Measurements from ENCODE around the gene MLLT6.

MLLT6 gene

GRCh38 chr17:38704606-38705522 is at the start of gene MLLT6:
MLLT6 (plus strand) TSS chr17:38705273; CDS start chr17:38705633, 360 bp downstream.
- peak; percentile 93 for DNase-seq

GRCh38 chr17:38656959-38657823 is 47.9 kb upstream of the MLLT6 start:
- no peak for DNase-seq

- DNase-seq: no peak
Observed at GRCh38 chr17:38657824-38658740, 47.0 kb upstream of the MLLT6 start.

DNA sequence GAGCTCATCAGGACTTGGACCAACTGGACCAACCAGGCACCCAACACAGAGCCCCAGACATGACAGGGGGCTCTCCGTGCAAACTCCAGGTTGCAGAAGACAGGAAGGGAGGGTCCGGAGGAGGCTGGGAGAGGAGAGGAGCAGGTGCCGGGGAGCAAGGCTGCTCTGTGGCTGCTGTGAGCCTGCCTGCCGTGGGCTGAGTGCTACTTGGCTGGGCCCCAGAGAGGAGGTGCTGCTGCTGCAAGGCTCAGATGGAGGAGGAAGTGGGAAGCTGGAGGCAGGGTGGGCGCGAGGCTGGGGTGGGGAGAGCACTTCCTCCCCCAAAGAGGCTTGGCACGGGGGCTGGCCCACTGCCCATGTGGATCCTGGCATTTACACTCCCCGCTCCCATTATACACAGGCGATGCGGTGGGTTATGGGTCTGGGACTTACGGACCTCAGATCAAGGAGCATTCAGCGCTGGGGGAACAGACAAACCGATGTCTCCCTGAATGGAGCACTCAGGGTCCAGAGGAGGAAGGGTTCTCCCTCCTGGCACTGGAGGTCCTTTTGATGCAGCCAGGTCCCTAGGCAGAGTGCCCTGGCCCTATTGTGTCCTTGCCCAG is 46.2 kb upstream of the MLLT6 start:
- DNase-seq: no peak

- DNase-seq: no peak
Observed at GRCh38 chr17:38659415-38659814, 45.7 kb upstream of the MLLT6 start.

DNA sequence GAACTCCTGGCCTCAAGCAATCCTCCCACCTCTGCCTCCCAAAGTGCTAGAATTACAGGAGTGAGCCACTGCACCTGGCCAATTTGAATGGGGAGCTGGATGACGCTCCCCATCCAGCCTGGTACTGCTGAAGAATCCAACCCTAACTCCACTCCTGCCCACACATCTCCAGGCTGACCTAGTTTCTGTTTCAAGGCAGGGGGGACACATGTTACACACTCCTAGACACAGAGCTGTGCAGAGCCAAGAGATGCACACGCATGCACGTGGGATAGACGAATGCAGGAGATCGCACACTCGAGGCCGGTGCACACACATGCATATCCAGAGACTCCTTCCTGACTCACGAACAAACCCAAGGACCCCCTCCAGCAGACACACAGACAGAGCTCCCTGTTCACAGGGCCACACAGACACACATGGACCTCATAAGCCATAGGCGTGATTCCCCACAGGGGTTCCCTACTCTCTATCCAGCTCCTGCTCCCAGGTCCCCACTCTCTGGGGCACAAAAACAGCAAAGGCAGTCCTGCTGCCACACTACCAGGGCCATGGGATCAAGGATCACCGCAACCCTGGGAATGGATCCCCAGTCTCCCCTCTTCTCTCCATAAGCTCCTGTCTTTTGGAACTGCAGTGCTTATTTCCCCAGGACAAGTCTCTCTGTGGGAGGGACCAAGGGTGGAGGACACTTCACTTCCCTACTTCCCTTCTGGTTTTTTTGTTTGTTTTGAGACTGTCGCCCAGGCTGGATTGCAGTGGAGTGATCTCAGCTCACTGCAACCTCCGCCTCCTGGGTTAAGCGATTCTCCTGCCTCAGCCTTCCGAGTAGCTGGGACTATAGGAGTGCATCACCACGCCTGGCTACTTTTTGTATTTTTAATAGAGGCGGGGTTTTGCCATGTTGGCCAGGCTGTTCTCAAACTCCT is 44.7 kb upstream of the MLLT6 start:
- DNase-seq: no peak

- DNase-seq: peak; percentile 85
Observed at GRCh38 chr17:38663125-38663751, 41.8 kb upstream of the MLLT6 start.

- DNase-seq: no peak
Observed at GRCh38 chr17:38663964-38664644, 41.0 kb upstream of the MLLT6 start.

DNA sequence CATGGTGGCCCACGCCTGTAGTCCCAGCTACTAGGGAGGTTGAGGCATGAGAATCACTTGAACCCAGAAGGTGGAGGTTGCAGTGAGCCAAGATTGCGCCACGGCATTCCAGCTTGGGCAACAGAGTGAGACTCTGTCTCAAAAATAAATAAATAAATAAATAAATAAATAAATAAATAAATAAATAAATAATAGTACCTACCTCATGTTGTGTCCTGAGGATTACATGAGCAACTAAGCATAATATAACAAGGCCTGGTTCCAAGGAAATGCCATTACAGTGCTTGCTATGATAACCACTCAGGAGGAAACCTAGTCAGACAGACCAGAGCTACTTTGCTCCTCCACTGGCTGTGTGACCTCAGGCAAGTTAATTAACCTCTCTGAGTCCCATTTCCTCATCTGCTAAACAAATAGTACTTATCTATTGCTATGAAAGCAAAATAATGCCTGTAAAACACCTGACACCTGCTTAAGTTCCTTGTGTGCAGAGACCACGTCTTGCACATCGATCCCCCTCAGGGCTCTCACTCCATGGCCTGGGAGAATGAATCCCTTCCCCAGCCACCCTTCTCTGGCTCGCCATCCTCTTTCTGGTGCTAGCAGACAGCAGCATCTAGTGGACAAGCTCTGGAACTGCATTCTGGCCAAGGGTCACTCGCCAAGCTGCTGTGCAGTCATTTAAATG is 37.8 kb upstream of the MLLT6 start:
- peak; percentile 91 for DNase-seq

DNA sequence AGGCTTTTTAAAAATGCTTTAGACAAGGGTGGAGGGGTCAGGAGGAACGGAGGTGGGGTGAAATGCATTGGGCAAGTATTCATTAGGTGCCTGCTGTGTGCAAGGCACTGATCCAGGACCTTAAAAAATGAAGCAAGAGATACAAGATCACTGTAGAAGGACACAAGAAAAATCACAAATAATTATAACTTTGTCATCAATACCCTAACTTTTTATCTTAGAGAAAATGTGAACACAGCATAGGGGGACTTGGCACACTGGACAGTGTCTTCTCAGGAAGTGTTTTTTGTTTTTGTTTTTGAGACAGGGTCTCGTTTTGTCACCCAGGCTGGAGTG is 37.3 kb upstream of the MLLT6 start:
- no peak for DNase-seq

- DNase-seq: no peak
Observed at GRCh38 chr17:38669520-38669919, 35.6 kb upstream of the MLLT6 start.

DNA sequence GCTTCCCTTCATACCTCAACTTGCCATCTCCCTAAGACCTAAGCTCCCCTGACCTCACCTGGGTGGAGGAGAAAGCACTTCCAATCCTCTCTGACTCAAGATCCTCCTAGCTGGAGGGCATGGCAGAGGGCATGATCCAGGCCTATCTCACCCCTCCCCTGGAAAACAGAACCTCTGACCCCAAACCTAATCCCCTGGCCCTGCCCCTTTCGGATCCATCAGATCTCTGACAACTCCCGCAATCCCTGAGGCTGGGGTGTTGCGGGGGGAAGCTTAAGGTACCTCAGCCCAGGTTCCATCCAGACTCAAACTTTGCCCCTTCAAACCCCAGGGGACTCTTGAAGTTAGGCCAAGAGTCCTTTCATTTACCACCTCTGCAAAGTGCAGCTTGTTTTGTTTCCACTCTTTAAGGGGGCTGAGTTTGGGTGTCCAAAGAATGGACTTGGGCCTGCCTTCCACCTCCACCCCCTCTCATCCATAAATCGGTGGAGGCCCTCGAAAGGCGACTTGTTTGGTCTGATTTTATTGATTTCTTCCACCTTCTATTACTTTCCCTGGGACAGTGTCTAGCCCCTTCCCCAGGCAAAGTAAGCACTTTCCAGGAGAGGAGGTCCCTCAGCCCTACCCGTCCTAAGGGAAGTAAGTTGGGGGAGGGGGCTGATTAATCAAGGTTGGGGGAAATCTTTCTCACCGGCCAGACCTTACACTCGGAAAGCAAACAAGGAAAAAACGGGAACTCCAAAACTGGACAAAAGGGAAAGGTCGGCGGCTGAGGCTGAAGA is 32.9 kb upstream of the MLLT6 start:
- peak; percentile 58 for DNase-seq

DNA sequence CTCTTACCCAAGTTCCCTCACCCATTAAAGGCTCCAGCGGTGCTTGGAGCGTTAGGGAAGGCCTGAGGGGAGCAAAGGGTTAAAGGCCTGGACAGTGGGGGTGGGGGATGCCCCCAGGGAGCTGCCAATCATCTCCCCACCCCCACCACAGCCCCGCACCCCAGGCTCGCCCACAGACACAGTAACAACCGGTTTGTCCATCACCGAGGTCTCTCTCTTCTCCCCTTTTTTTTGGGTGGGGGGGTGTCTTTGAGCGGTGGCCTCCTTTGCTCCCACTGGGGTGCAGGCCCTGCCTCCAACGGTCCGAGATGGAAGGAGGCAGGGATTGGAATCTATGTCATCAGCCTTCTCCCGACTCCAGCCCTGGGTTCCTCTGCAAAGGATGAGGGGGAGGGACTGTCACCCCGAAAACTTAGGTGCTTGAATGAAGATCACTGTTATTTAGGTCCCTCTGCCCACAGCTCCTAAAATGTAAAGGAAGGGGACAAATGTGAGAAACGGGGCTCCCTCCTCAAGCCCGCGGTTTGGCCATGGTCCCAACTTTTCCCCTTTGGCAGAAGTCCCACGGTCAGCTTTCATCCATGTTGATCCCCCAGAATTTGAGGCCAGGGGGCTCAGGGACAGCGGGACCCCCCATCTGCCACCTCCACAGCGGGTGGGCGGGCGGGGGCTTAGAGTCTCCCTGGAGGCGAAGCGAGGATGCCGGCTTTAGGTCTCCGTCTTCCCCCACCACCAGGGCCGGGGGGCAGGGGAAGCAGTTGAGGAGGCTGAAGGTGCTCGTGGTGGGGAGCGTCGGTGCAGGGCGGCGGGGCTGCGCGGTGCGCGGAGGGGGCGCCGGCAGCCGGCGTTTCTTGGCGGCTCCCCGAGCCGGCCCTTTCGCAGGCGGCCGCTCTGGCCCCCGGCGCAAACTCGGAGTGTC is 32.0 kb upstream of the MLLT6 start:
- peak; percentile 38 for DNase-seq

DNA sequence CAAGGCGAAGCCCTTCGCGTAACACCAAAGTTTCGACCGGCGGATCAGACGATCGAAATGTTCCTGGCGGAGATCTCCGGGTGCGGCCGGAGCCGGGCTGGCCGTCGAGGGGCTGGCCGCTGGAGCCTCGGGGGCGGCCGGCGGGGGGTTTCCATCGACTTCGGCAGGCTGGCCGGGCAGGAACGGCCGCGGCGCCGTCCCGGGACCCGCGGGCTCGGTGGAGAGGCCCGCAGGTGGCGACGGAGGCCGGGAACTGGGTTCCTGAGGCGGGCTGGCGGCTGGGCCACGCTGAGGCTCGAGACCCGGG is 31.4 kb upstream of the MLLT6 start:
- peak; percentile 61 for DNase-seq

DNA sequence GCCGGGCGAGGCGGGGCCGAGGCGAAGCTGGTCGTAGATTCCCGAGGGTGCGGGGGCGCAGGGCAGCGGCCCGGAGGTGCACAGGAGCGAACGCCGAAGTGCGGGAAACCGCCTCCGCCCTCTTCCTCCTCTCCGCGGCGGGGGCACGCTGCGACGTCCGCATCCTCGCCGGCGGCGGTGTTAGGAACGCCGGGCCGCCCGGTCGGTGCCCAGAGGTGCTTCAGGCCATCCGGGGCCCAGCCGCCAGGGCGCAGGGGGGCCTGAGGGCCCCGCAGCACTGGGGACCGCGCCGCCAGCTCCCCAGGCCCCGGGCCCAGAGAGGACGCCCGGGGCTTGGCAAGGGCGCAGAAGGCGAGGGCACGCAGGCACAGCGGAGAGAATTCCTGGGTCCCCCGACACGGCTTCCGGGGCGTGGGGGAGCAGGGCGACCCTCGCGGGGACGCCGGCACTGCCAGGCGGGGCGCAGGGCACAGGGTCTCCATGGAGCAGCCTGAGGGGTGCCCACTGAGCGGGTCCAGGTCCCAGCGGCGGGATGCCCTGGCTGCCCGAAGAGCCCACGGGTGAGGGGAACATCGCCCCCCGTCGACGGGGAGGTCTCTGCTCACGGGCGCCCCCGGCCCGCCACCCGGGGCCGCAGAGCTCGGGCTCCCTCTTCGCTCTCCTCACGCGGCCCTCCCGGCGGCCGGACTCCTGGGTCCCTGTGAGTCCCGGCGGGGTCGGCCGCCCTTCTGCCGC is 30.9 kb upstream of the MLLT6 start:
- peak; percentile 71 for DNase-seq

DNA sequence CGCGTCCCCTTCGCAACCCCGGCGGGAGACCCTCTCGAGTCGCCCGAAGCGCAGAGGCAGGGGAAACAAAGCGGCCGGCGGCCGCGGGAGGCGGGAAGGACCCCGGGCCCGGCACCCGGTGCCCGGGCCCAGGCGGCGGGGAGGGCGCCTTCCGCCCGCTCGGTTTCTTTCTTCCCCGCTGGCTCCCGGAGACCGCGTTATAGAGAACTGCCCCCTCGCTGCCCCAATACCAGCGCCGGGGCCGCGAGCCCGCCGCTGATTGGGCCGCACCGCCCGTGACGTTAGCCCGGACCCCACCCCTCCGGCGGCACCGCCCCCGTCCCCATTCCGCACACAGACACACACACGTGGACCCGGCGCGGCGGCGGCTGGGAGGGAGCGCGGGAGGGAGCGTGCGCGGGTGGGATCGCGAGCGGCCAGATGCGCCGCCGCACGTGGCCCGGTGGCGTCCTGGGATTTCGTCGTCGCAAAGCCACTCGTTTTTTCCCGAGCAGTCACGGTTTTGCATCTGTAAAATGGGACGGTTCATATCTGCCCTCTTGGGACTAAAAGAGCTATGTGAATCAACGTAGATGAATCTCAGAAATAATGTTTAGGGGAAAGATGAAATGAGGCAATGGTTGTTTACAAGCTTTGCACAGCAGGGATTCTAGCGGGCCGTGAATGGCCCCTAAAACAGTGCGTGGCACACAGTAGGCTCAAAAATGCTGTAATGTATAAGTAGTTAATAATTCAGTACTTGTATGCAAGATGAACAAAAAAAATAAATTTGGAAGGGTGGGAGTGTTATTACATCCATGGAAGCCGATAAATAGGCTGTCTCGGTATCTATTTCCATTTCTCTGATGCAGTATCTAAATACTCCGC is 30.1 kb upstream of the MLLT6 start, which contains the start of gene EPOP:
EPOP (minus strand) TSS at position 209 of the 867 bp plus-strand sequence. CDS start 462 bp downstream, outside the sequence.
- peak; percentile 92 for DNase-seq
